Gastroesophageal sphincter (tissue), 3 donors: Measurements from ENCODE around the gene PFKL.

Experiments
- EP300 ChIP-seq: sonication (generic); formaldehyde crosslinking; IDR thresholded peaks from one replicate; pipeline ENCODE4 v1.6.1; 2017; ENCODE audit warnings: antibody characterized with exemption, mild to moderate bottlenecking
- POLR2A ChIP-seq, 2 donors: fragments of 450-650 bp; IDR thresholded peaks; one replicate each; pipeline ENCODE4 v1.6.1; 2017; ENCODE audit warnings: antibody characterized with exemption in 2 of 2, mild to moderate bottlenecking in 2 of 2, moderate library complexity in 1 of 2
- TF ChIP-seq, protein P1 (sequence below), 4 experiments: fragments of 200-600 bp in 2 of 4; fragments of 450-650 bp in 2 of 4; sonication (generic) in 1 of 4; IDR thresholded peaks; one replicate each; pipeline ENCODE4 v1.5.1; 2017 to 2019; ENCODE audit warnings: antibody characterized with exemption in 4 of 4, mild to moderate bottlenecking in 2 of 4, moderate library complexity in 2 of 4

DNA sequence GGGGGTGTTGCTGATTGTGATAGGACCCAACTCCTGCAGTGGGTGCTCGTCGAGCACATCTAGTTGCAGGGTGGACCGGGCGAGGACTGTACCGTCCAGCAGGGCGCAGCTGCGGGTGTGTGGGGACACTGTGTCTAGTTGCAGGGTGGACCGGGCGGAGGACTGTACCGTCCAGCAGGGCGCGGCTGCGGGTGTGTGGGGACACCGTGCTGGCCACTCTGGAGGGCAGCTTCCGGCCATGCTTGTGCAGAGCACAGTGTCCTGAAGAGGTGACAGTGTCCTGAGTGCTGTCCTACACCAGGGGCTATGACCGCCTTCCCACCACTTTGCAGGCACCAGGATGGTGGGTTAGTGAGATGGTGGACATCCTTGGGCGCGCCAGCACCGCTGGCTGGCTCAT is 49.0 kb downstream of the PFKL start:
- TF ChIP-seq POLR2A (IDR thresholded peaks at IDR 0.05): no peak
- TF ChIP-seq, protein P1, sequence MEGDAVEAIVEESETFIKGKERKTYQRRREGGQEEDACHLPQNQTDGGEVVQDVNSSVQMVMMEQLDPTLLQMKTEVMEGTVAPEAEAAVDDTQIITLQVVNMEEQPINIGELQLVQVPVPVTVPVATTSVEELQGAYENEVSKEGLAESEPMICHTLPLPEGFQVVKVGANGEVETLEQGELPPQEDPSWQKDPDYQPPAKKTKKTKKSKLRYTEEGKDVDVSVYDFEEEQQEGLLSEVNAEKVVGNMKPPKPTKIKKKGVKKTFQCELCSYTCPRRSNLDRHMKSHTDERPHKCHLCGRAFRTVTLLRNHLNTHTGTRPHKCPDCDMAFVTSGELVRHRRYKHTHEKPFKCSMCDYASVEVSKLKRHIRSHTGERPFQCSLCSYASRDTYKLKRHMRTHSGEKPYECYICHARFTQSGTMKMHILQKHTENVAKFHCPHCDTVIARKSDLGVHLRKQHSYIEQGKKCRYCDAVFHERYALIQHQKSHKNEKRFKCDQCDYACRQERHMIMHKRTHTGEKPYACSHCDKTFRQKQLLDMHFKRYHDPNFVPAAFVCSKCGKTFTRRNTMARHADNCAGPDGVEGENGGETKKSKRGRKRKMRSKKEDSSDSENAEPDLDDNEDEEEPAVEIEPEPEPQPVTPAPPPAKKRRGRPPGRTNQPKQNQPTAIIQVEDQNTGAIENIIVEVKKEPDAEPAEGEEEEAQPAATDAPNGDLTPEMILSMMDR (IDR thresholded peaks at IDR 0.05): no peak
- no peak for TF ChIP-seq EP300
